ENCODE measurements around the gene STIM2. TPM values are rescaled to one million over a fixed set of nuclear protein-coding genes. Genes with fewer than 3 reads are reported as not detected.

The STIM2 gene
- total and polyA plus RNA-seq, 9 of the 15 experiments (the other 6 are each of a cell fraction or from before 2014, with no cell fraction given), result 7.2 to 26.8 (median 15.4) TPM

DNA sequence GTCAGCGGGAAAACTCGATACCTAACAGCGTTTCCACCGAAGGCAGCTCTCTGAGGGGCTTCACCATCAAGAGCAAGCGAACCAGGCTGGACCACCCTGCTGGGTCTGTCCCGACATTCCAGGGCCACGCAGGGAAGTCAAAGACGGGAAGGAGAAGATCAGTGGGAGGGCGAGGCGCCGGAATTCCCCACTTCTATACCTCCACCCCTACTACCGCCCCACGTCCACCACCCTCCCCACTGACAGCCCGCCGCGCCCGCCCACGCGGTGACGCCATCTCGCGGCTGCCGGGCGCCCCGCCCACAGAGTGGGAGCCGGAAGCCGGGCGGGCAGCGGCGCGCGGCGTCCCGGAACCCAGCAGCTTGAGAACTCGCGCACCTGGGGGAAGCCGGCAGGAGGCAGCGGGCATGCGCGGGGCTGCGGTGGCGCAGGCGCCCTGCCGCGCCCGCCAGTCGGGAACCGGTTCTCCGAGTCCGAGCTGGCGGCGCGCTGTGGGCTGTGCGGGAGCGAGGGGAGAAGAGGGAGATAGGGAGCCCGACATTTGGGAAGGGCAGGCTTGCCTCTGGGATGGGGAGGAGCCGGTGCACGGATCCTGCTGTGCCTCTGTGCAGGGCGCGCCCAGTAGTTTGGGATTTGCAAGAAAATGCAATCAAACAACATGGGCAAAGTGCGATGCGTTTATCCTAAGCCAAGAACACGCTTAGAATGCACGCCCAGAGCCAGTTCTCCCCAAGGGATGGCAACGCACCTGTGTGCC is 3.2 kb upstream of the STIM2 start (continued):
- TF ChIP-seq, protein P1, sequence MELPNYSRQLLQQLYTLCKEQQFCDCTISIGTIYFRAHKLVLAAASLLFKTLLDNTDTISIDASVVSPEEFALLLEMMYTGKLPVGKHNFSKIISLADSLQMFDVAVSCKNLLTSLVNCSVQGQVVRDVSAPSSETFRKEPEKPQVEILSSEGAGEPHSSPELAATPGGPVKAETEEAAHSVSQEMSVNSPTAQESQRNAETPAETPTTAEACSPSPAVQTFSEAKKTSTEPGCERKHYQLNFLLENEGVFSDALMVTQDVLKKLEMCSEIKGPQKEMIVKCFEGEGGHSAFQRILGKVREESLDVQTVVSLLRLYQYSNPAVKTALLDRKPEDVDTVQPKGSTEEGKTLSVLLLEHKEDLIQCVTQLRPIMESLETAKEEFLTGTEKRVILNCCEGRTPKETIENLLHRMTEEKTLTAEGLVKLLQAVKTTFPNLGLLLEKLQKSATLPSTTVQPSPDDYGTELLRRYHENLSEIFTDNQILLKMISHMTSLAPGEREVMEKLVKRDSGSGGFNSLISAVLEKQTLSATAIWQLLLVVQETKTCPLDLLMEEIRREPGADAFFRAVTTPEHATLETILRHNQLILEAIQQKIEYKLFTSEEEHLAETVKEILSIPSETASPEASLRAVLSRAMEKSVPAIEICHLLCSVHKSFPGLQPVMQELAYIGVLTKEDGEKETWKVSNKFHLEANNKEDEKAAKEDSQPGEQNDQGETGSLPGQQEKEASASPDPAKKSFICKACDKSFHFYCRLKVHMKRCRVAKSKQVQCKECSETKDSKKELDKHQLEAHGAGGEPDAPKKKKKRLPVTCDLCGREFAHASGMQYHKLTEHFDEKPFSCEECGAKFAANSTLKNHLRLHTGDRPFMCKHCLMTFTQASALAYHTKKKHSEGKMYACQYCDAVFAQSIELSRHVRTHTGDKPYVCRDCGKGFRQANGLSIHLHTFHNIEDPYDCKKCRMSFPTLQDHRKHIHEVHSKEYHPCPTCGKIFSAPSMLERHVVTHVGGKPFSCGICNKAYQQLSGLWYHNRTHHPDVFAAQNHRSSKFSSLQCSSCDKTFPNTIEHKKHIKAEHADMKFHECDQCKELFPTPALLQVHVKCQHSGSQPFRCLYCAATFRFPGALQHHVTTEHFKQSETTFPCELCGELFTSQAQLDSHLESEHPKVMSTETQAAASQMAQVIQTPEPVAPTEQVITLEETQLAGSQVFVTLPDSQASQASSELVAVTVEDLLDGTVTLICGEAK (IDR thresholded peaks at IDR 0.05), result peak; percentile 86
- TF ChIP-seq, protein P1 (CRISPR knock-in tag; IDR thresholded peaks at IDR 0.05), result no peak
- TF ChIP-seq, protein P2, sequence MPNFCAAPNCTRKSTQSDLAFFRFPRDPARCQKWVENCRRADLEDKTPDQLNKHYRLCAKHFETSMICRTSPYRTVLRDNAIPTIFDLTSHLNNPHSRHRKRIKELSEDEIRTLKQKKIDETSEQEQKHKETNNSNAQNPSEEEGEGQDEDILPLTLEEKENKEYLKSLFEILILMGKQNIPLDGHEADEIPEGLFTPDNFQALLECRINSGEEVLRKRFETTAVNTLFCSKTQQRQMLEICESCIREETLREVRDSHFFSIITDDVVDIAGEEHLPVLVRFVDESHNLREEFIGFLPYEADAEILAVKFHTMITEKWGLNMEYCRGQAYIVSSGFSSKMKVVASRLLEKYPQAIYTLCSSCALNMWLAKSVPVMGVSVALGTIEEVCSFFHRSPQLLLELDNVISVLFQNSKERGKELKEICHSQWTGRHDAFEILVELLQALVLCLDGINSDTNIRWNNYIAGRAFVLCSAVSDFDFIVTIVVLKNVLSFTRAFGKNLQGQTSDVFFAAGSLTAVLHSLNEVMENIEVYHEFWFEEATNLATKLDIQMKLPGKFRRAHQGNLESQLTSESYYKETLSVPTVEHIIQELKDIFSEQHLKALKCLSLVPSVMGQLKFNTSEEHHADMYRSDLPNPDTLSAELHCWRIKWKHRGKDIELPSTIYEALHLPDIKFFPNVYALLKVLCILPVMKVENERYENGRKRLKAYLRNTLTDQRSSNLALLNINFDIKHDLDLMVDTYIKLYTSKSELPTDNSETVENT (CRISPR knock-in tag; IDR thresholded peaks at IDR 0.05), result 0 out of 2 replicates have a peak, but pooled peaks have one; percentile 38
- TF ChIP-seq SMAD1 (IDR thresholded peaks at IDR 0.05; ENCODE audit: low read depth, low read length, partially characterized antibody) (no peak), BRF1 (IDR thresholded peaks at IDR 0.05; ENCODE audit: borderline replicate concordance, extremely low read depth, insufficient read length) (no peak), MTA3 (IDR thresholded peaks at IDR 0.05; ENCODE audit: borderline replicate concordance) (peak; percentile 83), ILF3 (IDR thresholded peaks at IDR 0.05; ENCODE audit: borderline replicate concordance) (no peak), PHB (CRISPR knock-in tag; IDR thresholded peaks at IDR 0.05) (0 out of 2 replicates have a peak, but pooled peaks have one; percentile 68), RCOR1 (IDR thresholded peaks at IDR 0.05; ENCODE audit: borderline replicate concordance in 1 of 2, low read depth in 2 of 2, low read length in 2 of 2) (peak in 1 of 2 experiments; percentile 20; a peak in 1 of 4 replicates), POLR2AphosphoS5 (IDR thresholded peaks at IDR 0.05; ENCODE audit: control insufficient read depth, insufficient read depth, low read depth, low read length) (no peak; the same call in 1 of the 2 replicates), GATAD2B (IDR thresholded peaks at IDR 0.05; ENCODE audit: borderline replicate concordance) (peak; percentile 95)
- TF ChIP-seq, protein P3, sequence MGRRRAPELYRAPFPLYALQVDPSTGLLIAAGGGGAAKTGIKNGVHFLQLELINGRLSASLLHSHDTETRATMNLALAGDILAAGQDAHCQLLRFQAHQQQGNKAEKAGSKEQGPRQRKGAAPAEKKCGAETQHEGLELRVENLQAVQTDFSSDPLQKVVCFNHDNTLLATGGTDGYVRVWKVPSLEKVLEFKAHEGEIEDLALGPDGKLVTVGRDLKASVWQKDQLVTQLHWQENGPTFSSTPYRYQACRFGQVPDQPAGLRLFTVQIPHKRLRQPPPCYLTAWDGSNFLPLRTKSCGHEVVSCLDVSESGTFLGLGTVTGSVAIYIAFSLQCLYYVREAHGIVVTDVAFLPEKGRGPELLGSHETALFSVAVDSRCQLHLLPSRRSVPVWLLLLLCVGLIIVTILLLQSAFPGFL (CRISPR knock-in tag; IDR thresholded peaks at IDR 0.05), result 0 out of 2 replicates have a peak, but pooled peaks have one; percentile 26
- TF ChIP-seq, protein P4, sequence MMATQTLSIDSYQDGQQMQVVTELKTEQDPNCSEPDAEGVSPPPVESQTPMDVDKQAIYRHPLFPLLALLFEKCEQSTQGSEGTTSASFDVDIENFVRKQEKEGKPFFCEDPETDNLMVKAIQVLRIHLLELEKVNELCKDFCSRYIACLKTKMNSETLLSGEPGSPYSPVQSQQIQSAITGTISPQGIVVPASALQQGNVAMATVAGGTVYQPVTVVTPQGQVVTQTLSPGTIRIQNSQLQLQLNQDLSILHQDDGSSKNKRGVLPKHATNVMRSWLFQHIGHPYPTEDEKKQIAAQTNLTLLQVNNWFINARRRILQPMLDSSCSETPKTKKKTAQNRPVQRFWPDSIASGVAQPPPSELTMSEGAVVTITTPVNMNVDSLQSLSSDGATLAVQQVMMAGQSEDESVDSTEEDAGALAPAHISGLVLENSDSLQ (IDR thresholded peaks at IDR 0.05), result peak; percentile 46; the same call in 1 of the 2 replicates

All from K562 (cell line).